ENCODE measurements around the gene TEX101.

TEX101 gene

DNA sequence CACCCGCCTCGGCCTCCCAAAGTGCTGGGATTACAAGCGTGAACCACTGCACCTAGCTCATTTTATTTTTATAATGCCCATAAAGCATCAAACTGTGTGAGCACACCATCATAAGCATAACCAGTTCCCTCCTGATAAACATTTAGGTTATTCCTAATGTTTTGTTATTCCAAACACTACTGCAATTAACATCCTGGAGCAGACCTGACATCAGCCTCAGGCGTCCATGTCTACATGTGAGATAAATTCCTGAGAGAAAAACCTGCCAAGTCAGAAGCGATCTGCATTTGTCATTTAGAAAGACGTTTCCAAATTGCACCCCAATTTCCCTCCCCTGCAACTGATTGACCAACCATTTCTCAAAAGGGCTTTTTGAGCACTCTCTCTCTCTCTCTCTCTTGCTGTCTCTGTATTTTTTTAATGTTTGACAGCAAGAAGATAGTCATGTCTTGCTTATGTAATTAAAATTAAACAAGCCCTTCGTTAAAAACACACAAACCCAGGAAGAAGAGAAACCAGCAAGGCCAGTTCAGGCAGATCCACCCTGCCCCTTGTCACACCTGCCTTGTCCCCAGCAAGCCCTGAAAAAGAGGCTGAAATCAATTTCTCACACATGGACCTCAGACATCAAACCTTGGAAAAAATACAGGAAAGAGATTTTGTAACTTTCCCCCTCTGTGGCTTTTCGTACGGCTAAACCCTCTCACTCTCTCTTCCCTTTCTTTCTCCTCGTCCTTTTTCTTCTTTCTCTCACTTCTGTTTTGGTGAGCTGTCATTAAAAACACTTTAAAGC, 40.8 kb downstream of the TEX101 start:
- no peak for DNase-seq (ENCODE audit: low spot score)
- H3K27ac ChIP-seq: no peak overlapping the region
- no peak overlapping the region for H3K4me3 ChIP-seq
- TF ChIP-seq, protein P1, sequence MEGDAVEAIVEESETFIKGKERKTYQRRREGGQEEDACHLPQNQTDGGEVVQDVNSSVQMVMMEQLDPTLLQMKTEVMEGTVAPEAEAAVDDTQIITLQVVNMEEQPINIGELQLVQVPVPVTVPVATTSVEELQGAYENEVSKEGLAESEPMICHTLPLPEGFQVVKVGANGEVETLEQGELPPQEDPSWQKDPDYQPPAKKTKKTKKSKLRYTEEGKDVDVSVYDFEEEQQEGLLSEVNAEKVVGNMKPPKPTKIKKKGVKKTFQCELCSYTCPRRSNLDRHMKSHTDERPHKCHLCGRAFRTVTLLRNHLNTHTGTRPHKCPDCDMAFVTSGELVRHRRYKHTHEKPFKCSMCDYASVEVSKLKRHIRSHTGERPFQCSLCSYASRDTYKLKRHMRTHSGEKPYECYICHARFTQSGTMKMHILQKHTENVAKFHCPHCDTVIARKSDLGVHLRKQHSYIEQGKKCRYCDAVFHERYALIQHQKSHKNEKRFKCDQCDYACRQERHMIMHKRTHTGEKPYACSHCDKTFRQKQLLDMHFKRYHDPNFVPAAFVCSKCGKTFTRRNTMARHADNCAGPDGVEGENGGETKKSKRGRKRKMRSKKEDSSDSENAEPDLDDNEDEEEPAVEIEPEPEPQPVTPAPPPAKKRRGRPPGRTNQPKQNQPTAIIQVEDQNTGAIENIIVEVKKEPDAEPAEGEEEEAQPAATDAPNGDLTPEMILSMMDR (IDR thresholded peaks at IDR 0.05): no peak

DNA sequence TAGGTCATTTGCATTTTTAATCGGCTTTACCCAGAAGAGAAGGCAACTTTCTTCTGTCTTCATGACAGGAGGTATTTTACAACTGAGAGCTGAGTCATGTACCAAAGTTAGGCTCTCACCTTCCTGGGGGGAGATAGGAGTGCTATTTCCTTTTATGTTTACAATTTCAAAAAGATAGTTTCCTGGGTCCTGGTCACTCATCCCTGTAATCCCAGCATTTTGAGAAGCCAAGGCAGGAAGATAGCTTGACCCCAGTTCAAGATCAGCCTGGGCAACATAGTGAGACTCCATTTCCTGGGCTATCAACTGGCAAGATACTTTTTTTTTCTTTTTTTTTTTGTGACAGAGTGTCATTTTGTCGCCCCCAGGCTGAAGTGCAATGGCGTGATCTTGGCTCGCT, 43.1 kb downstream of the TEX101 start:
- DNase-seq (ENCODE audit: low spot score): no peak
- TF ChIP-seq, protein P1 (IDR thresholded peaks at IDR 0.05): no peak

DNA sequence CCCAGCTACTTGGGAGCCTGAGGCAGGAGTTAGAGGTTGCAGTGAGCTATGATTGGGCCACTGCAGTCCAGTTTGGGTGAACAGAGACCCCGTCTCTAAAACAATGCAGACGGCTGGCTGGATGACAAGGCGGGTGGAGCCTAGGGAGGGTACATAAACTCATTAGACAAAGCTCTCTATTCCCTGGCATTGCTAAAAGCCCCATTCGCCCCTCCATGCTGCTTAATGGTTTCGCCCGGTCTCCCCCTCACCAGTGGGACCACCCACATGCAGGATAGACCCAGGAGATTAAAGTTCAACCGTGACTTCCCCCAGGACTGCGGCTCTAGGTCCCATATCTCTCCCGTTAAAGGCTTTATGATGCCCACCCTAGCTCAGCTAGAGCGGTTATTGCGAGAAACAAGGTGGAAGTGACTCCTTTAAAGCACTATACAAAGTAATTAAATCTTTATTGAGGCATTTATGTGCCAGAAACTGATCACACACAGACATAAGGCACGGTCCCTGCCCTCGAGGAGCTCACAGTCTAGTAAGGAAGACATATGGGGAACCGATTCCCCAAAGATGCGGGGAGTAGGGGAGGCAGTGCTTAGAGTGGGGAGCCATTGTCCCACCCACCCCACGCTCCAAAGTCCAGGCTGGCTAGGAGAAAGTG, 45.8 kb downstream of the TEX101 start:
- DNase-seq (ENCODE audit: low spot score): no peak
- TF ChIP-seq, protein P1 (IDR thresholded peaks at IDR 0.05): no peak
- H3K27ac ChIP-seq: no peak overlapping the region
- no peak overlapping the region for H3K4me3 ChIP-seq

More for the DNA sequence above, 43.1 kb downstream of the TEX101 start:
- Histone ChIP-seq H3K4me3 (no peak overlapping the region), H3K27ac (no peak overlapping the region)

DNA sequence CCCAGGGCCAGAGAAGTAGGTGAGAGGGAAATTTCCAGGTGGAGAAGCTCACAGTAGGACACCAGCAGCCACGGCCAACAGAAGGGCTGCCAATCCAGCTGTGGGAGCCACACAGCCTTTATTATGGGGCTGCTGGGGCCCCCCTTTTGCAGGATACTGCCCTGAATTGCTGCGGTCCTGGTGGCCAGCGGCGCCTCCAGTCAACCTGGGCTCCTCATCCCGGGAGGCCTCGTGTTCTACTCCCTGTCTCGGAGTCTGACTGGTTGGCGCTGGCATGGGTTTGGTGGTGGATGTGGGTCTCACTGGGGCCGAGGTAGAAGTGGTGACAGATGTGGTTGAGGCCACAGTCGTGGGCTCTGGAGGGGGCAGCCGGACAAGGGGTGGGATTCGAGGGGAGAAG, 46.6 kb downstream of the TEX101 start:
- no peak for DNase-seq (ENCODE audit: low spot score)
- Histone ChIP-seq H3K4me3 (no peak overlapping the region), H3K27ac (no peak overlapping the region)
- TF ChIP-seq, protein P1 (IDR thresholded peaks at IDR 0.05): no peak

DNA sequence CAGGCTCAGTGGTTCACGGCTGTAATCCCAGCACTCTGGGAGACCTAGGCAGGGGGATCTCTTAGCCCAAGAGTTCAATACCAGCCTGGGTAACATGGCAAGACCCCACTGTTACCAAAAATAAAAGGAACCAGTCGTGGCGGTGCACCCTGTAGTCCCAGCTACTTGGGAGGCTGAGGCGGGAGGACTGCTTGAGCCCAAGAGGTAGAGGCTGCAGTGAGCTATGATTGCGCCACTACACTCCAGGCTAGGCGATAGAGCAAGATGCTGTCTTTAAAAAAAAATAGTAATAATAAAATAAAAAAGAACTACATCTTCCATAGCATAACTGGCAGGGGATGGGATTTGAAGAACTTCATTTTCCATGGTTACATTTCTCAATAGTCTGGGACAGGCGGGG, 47.7 kb downstream of the TEX101 start:
- no peak overlapping the region for H3K27ac ChIP-seq
- H3K4me3 ChIP-seq: no peak overlapping the region
- DNase-seq (ENCODE audit: low spot score): no peak
- TF ChIP-seq, protein P1 (IDR thresholded peaks at IDR 0.05): no peak

DNA sequence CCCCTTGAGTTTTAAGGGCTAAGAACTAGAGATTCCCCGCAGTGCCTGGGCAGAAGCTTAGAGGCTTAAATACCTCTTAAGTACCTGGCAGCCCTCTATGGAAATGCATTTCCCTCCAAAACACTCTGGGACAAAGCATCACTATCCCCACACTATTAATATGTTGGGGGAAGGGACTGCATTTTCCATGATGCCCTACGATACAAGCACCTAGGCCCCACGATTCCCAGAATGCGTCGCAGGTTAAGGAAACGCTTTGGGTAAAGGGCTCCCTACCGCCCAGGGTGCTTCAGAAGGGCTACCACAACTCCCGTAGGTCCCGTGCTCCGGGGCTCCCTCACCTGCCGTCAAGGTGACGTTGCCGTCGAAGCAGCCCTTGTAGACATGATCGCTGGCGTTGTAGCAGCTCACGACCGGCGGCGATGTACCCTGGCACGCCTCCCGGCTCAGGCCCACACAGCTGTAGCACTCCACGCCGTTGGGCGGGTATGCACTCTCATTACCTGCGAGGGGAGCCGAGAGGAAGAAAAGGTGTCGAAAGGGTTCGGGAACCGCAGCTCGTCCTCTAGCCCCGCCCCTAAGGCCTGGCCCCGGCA, 48.2 kb downstream of the TEX101 start:
- H3K27ac ChIP-seq: peak overlapping the region; percentile 74 to 92

More for the DNA sequence above, 48.2 kb downstream of the TEX101 start:
- no peak for DNase-seq (ENCODE audit: low spot score)
- TF ChIP-seq, protein P1 (IDR thresholded peaks at IDR 0.05): no peak
- H3K4me3 ChIP-seq: peak overlapping the region; percentile 76
